Ovary (tissue), 9 donors: Measurements from ENCODE around the gene PRPS1. TPM values are rescaled to one million over a fixed set of nuclear protein-coding genes. Genes with fewer than 3 reads are reported as not detected.
A peak's percentile ranks its signal among the peaks of the same experiment; 100 is the strongest.
"Not testable (repeated sequence)": the region's sequence is repeated elsewhere in the genome, so short reads cannot be mapped to it uniquely, and the experiment has no call there.

Experiments
- DNase-seq, 5 donors: peaks; one replicate each; pipeline ENCODE4 v3.0.0-alpha.2; 2019 to 2020
- H3K27ac ChIP-seq, 2 donors: fragments of 200-600 bp; one replicate each; pipeline versions ENCODE4 v1.5.1 to v1.8.0; 2019 to 2022
- H3K27me3 ChIP-seq: fragments of 200-600 bp; one replicate; pipeline ENCODE4 v1.8.0; 2022
- H3K36me3 ChIP-seq: fragments of 200-600 bp; sonication (generic); one replicate; pipeline ENCODE4 v1.5.1; 2019
- H3K4me1 ChIP-seq: one replicate; pipeline ENCODE4 v1.8.1; 2013; ENCODE audit warnings: mild to moderate bottlenecking, moderate library complexity; ENCODE audit not compliant: insufficient read depth
- H3K4me3 ChIP-seq: fragments of 200-600 bp; sonication (generic); one replicate; pipeline ENCODE4 v1.5.1; 2017
- H3K9me3 ChIP-seq, 2 donors: fragments of 200-600 bp in 1 of 2; sonication (generic) in 1 of 2; one replicate each; pipeline versions ENCODE4 v1.5.1 to v1.8.1; 2013 to 2019; ENCODE audit warnings: mild to moderate bottlenecking in 1 of 2, moderate library complexity in 1 of 2
- CTCF ChIP-seq, 3 donors: fragments of 450-650 bp in 2 of 3; fragments of 200-600 bp in 1 of 3; IDR thresholded peaks; one replicate each; pipeline versions ENCODE4 v1.5.1 to v1.8.0; 2016 to 2022; ENCODE audit warnings: antibody characterized with exemption in 3 of 3, mild to moderate bottlenecking in 1 of 3
- EP300 ChIP-seq: sonication (generic); formaldehyde crosslinking; IDR thresholded peaks from one replicate; pipeline ENCODE4 v1.6.1; 2017; ENCODE audit warnings: antibody characterized with exemption
- POLR2A ChIP-seq: fragments of 450-650 bp; IDR thresholded peaks from one replicate; pipeline ENCODE4 v1.6.1; 2017; ENCODE audit warnings: antibody characterized with exemption, mild to moderate bottlenecking, moderate library complexity
- WGBS, 3 donors: extraction: QIAGEN DNeasy Blood & Tissue Kit in 1 of 3; methylation state at CpG; one replicate each; pipeline versions ENCODE4 v1.1.5 to v1.1.7; 2013 to 2017; 5-methylcytosine and 5-hydroxymethylcytosine counted together
- intact Hi-C, 4 donors: fragments of 100-400 bp; cut with DNase I; formaldehyde crosslinking; loops; one replicate each; pipeline versions ENCODE4 v1.11.0 to v1.15.1; 2022 to 2023
- polyA plus RNA-seq, 2 donors: library from polyadenylated mRNA; stranded (reverse); fragments of 200-250 nt in 1 of 2; fragments of 350-450 nt in 1 of 2; fragmentation: Illumina TruSeq in 1 of 2; extraction: RNeasy Lipid Tissue Mini Kit (QIAGEN cat#74804) in 1 of 2; gene quantifications; one replicate each; pipeline ENCODE4 v1.2.3, GENCODE V29; 2013 to 2014
- total RNA-seq, 7 donors: library from RNA; depleted of rRNA in 2 of 7; stranded (reverse); fragments of >200 nt in 2 of 7; fragmentation: NEBNext Ultra II Directional in 3 of 7; extraction: Animal tissue kit (Norgen Biotek cat#: 25700) in 3 of 7; gene quantifications; one replicate each; pipeline versions ENCODE4 v1.1.0 to v1.2.4, GENCODE V29; 2016 to 2023
- donor health status: DM: no; HTN: no; CAD: no; lungs with moderate emphysema.
- donor health status: DM: no; HTN: no; CAD: no.
- donor health status: Bipolar disorder and iron deficiency.
- donor health status: DM: yes; HTN: yes; CAD: no.
- donor health status: DM: no; HTN: no; CAD: no.
- donor health status: DM: yes; HTN: yes; CAD: no.

PRPS1 gene
- total and polyA plus RNA-seq, 9 donors, result 19.6 to 72.3 (median 32.8) TPM

- peak in 1 of 5 donors; percentile 12 for DNase-seq
- Histone ChIP-seq H3K4me3 (no peak overlapping the region), H3K27ac (no peak overlapping the region), H3K27me3 (no peaks in the 10 kb centered on the region), H3K9me3 (no peaks in the 10 kb centered on the region), H3K36me3 (no peaks in the 10 kb centered on the region), H3K4me1 (peaks cover 4% of the 10 kb centered on the region)
- intact Hi-C loops, result no loop called here
- WGBS, 3 donors, result 77 to 83% (median 81%) methylated on average over 3 of the region's 3 CpGs
- TF ChIP-seq EP300, result no peak
- TF ChIP-seq POLR2A, result no peak
- TF ChIP-seq CTCF (IDR thresholded peaks at IDR 0.05), result no peak
Measured at GRCh38 chrX:107682256-107682655, 53.9 kb downstream of the PRPS1 start.

- no peak overlapping the region for H3K4me3 ChIP-seq
- H3K27me3 ChIP-seq, result no peaks in the 10 kb centered on the region
- H3K27ac ChIP-seq, result peak overlapping the region in 1 of 2 donors; percentile 74
- DNase-seq, result peak in 2 of 5 donors; percentile 38 to 70
- intact Hi-C loops, result no loop called here
- peaks cover 4% of the 10 kb centered on the region for H3K4me1 ChIP-seq
- H3K9me3 ChIP-seq, result no peaks in the 10 kb centered on the region
- no peak for TF ChIP-seq POLR2A
- TF ChIP-seq EP300, result peak; percentile 87
- WGBS, 3 donors, result 34 to 42% (median 36%) methylated on average over 4 of the region's 4 CpGs
- no peaks in the 10 kb centered on the region for H3K36me3 ChIP-seq
Measured at GRCh38 chrX:107683124-107683895, 55.0 kb downstream of the PRPS1 start.

- peaks cover 4% of the 10 kb centered on the region for H3K4me1 ChIP-seq
- H3K36me3 ChIP-seq, result no peaks in the 10 kb centered on the region
- H3K27me3 ChIP-seq, result no peaks in the 10 kb centered on the region
- no peak overlapping the region for H3K4me3 ChIP-seq
- H3K9me3 ChIP-seq, result no peaks in the 10 kb centered on the region
- WGBS, 3 donors, result 49 to 61% (median 56%) methylated on average over 3 of the region's 3 CpGs
- intact Hi-C loops, result no loop called here
- no peak for TF ChIP-seq EP300
- TF ChIP-seq POLR2A, result no peak
- no peak for TF ChIP-seq CTCF (IDR thresholded peaks at IDR 0.05)
- peak in 1 of 5 donors; percentile 14 for DNase-seq
- H3K27ac ChIP-seq, result peak overlapping the region in 1 of 2 donors; percentile 74
Measured at GRCh38 chrX:107683931-107684330, 55.6 kb downstream of the PRPS1 start.

- TF ChIP-seq EP300, result no peak
- no peak for TF ChIP-seq POLR2A
- no peak for TF ChIP-seq CTCF (IDR thresholded peaks at IDR 0.05)
- Histone ChIP-seq H3K27me3 (no peaks in the 10 kb centered on the region), H3K36me3 (no peaks in the 10 kb centered on the region), H3K27ac (peak overlapping the region in 1 of 2 donors; percentile 74), H3K9me3 (no peaks in the 10 kb centered on the region), H3K4me1 (peaks cover 4% of the 10 kb centered on the region), H3K4me3 (no peak overlapping the region)
- DNase-seq, result peak in 4 of 5 donors; percentile 43 to 77 (median 68)
- intact Hi-C loops, result no loop called here
- WGBS, 3 donors, result 48 to 58% (median 57%) methylated on average over 5 of the region's 5 CpGs
Measured at GRCh38 chrX:107684956-107685385, 56.7 kb downstream of the PRPS1 start.

GRCh38 chrX:107685586-107685985, 57.3 kb downstream of the PRPS1 start:
- H3K27ac ChIP-seq, H3K27me3 ChIP-seq, H3K4me3 ChIP-seq, H3K4me1 ChIP-seq, intact Hi-C loops, H3K9me3 ChIP-seq, H3K36me3 ChIP-seq: not testable (repeated sequence)
- peak in 1 of 5 donors; percentile 18 for DNase-seq
- 88 to 90% (median 89%) methylated on average over 9 of the region's 9 CpGs for WGBS, 3 donors
